Measurements from ENCODE around the gene GAGE12J.

DNA sequence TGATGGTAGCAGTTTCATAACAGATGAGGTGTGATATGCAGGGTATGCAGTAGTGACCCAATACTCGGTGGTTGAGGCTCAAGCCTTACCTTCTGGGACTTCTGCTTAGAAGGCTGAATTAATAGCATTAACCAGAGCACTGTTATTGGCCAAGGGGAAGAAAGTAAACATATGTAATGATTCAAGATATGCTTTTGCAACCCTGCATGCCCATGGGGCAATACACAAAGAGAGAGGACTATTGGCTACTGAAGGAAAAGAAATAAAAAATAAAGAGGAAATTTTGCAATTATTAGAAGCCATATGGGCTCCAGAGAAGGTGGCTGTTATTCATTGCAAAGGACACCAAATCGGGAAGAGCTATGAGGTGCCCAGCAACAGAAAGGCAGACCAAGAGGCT, 9.7 kb upstream of the GAGE12J start:
- TF ChIP-seq CTCF (conservative IDR thresholded peaks at IDR 0.05) (no peak), ZFX (IDR thresholded peaks at IDR 0.05) (no peak)

Measured in C4-2B (cell line).